ENCODE measurements around the gene SIGLEC12.

The SIGLEC12 gene

DNA sequence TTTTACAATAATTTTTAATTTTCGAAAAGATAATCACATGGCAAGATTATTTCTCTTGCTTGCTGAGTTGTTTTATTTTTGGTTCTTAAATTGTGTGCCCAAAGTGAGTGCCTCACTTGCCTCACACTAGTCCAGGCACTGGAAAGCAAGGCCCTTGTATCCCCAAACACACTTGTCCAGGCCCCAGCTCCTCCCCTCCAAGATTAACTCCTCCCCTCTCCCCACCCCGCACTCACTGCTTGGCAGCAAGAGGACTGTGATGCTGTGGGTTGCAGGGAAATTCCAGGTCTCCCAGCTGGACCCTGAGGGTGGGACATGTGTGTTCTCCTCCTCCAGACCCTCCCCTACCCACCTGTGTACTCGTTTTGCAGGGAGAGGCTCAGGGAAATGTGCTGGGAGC, 3.9 kb downstream of the SIGLEC12 start:
- Histone ChIP-seq H3K27me3 (ENCODE audit: insufficient read depth, low read length) (no peaks in the 10 kb centered on the region), H3K4me3 (ENCODE audit: low read depth, low read length, poor library complexity, severe bottlenecking) (no peak overlapping the region), H3K9me2 (ENCODE audit: low read depth, low read length) (no peaks in the 10 kb centered on the region), H3K9ac (ENCODE audit: low read length) (no peak overlapping the region), H3K4me1 (ENCODE audit: insufficient read depth, low read length, severe bottlenecking) (no peaks in the 10 kb centered on the region), H3K4me2 (ENCODE audit: low read length) (no peak overlapping the region), H3K79me2 (ENCODE audit: insufficient read depth, low read length) (no peaks in the 10 kb centered on the region), H3F3A (ENCODE audit: insufficient read depth, low read length) (no peaks in the 10 kb centered on the region), H3K36me3 (ENCODE audit: insufficient read depth, low read length) (no peaks in the 10 kb centered on the region), H3K27ac (ENCODE audit: low read depth, low read length, poor library complexity, severe bottlenecking) (no peak overlapping the region), H2AFZ (ENCODE audit: low read length) (no peak overlapping the region), H4K20me1 (ENCODE audit: insufficient read depth, low read length) (no peaks in the 10 kb centered on the region), H3K9me3 (ENCODE audit: low read length) (no peaks in the 10 kb centered on the region)
- TF ChIP-seq, protein P1, sequence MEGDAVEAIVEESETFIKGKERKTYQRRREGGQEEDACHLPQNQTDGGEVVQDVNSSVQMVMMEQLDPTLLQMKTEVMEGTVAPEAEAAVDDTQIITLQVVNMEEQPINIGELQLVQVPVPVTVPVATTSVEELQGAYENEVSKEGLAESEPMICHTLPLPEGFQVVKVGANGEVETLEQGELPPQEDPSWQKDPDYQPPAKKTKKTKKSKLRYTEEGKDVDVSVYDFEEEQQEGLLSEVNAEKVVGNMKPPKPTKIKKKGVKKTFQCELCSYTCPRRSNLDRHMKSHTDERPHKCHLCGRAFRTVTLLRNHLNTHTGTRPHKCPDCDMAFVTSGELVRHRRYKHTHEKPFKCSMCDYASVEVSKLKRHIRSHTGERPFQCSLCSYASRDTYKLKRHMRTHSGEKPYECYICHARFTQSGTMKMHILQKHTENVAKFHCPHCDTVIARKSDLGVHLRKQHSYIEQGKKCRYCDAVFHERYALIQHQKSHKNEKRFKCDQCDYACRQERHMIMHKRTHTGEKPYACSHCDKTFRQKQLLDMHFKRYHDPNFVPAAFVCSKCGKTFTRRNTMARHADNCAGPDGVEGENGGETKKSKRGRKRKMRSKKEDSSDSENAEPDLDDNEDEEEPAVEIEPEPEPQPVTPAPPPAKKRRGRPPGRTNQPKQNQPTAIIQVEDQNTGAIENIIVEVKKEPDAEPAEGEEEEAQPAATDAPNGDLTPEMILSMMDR (IDR thresholded peaks at IDR 0.05; ENCODE audit: low read length): no peak
- no peak for TF ChIP-seq EZH2 (IDR thresholded peaks at IDR 0.05; ENCODE audit: borderline replicate concordance, low read length)

DNA sequence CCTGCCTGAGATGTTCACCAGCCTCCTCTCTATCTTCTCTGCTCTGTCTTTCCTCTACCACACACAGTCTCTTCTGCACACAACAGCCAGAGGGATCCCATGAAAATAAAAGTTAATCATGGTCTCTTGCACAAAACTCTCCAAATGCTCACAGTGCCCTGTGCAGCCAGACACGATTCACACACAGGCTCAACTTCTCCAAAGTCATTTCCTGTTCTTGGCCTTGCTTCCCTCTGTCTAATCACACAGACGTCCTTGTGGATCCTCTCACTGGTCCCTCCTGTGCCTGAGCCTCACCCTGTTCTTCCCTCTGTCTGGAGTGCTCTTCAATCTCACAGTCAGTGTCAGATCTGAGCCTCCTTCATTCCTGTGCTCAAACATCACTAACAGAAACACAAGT, 7.8 kb downstream of the SIGLEC12 start:
- Histone ChIP-seq H3K9me2 (ENCODE audit: low read depth, low read length) (no peaks in the 10 kb centered on the region), H3K9me3 (ENCODE audit: low read length) (no peaks in the 10 kb centered on the region), H3K4me1 (ENCODE audit: insufficient read depth, low read length, severe bottlenecking) (no peaks in the 10 kb centered on the region), H3K9ac (ENCODE audit: low read length) (no peak overlapping the region), H3K36me3 (ENCODE audit: insufficient read depth, low read length) (no peaks in the 10 kb centered on the region), H3K27me3 (ENCODE audit: insufficient read depth, low read length) (no peaks in the 10 kb centered on the region), H2AFZ (ENCODE audit: low read length) (no peak overlapping the region), H4K20me1 (ENCODE audit: insufficient read depth, low read length) (no peaks in the 10 kb centered on the region), H3K4me2 (ENCODE audit: low read length) (no peak overlapping the region), H3K27ac (ENCODE audit: low read depth, low read length, poor library complexity, severe bottlenecking) (no peak overlapping the region), H3K79me2 (ENCODE audit: insufficient read depth, low read length) (no peaks in the 10 kb centered on the region), H3K4me3 (ENCODE audit: low read depth, low read length, poor library complexity, severe bottlenecking) (no peak overlapping the region), H3F3A (ENCODE audit: insufficient read depth, low read length) (no peaks in the 10 kb centered on the region)
- TF ChIP-seq, protein P1 (IDR thresholded peaks at IDR 0.05; ENCODE audit: low read length): no peak
- TF ChIP-seq EZH2 (IDR thresholded peaks at IDR 0.05; ENCODE audit: borderline replicate concordance, low read length): no peak

DNA sequence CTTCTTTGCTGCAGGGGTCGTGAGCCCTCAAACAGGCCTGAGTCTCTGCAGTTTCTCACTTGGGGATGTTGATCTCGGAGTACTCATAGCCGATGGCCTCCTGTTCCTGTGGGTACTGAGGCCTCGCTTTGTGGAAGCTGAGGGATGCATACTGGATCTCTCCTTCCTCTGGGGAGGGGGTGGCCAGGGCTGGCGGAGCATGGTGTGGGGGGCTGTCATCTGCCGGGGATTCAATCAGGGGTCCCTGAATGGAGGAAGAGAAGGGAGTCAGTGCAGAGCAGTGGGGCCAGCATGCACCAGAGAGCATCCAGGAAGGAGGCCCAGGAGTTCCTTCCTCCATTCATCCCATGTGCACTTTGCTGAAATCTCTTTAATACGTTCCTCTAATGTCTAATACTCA, 10.0 kb downstream of the SIGLEC12 start:
- H3K27ac ChIP-seq (ENCODE audit: low read depth, low read length, poor library complexity, severe bottlenecking): no peak overlapping the region
- no peaks in the 10 kb centered on the region for H4K20me1 ChIP-seq (ENCODE audit: insufficient read depth, low read length)
- no peak overlapping the region for H2AFZ ChIP-seq (ENCODE audit: low read length)
- H3K9ac ChIP-seq (ENCODE audit: low read length): no peak overlapping the region
- H3K27me3 ChIP-seq (ENCODE audit: insufficient read depth, low read length): no peaks in the 10 kb centered on the region
- H3K9me3 ChIP-seq (ENCODE audit: low read length): no peaks in the 10 kb centered on the region
- no peak overlapping the region for H3K4me2 ChIP-seq (ENCODE audit: low read length)
- no peaks in the 10 kb centered on the region for H3K36me3 ChIP-seq (ENCODE audit: insufficient read depth, low read length)
- no peaks in the 10 kb centered on the region for H3K79me2 ChIP-seq (ENCODE audit: insufficient read depth, low read length)
- H3F3A ChIP-seq (ENCODE audit: insufficient read depth, low read length): no peaks in the 10 kb centered on the region
- H3K4me3 ChIP-seq (ENCODE audit: low read depth, low read length, poor library complexity, severe bottlenecking): no peak overlapping the region
- no peaks in the 10 kb centered on the region for H3K9me2 ChIP-seq (ENCODE audit: low read depth, low read length)
- TF ChIP-seq, protein P1 (IDR thresholded peaks at IDR 0.05; ENCODE audit: low read length): no peak
- H3K4me1 ChIP-seq (ENCODE audit: insufficient read depth, low read length, severe bottlenecking): no peaks in the 10 kb centered on the region
